ENCODE measurements around the gene UCKL1. TPM values are rescaled to one million over a fixed set of nuclear protein-coding genes. Genes with fewer than 3 reads are reported as not detected.
"Not testable (repeated sequence)": the region's sequence is repeated elsewhere in the genome, so short reads cannot be mapped to it uniquely, and the experiment has no call there.

Gene UCKL1
- total RNA-seq, 1 donor from 2014 or later = 20.2 TPM

DNA sequence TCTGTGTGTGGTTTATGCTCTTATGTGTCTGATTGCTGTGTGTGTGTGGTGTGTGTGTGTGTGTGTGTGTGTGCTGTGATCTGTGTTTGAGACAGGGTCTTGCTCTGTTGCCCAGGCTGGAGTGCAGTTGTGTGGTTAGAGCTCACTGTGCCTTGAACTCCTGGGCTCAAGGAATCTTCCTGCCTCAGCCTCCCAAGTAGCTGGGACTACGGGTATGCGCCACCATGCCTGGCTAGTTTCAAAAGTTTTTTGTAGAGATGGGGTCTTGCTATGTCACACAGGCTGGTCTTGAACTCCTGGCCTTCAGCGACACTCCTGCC, 16.9 kb upstream of the UCKL1 start:
- DNase-seq (ENCODE audit: low spot score) = no peak

DNA sequence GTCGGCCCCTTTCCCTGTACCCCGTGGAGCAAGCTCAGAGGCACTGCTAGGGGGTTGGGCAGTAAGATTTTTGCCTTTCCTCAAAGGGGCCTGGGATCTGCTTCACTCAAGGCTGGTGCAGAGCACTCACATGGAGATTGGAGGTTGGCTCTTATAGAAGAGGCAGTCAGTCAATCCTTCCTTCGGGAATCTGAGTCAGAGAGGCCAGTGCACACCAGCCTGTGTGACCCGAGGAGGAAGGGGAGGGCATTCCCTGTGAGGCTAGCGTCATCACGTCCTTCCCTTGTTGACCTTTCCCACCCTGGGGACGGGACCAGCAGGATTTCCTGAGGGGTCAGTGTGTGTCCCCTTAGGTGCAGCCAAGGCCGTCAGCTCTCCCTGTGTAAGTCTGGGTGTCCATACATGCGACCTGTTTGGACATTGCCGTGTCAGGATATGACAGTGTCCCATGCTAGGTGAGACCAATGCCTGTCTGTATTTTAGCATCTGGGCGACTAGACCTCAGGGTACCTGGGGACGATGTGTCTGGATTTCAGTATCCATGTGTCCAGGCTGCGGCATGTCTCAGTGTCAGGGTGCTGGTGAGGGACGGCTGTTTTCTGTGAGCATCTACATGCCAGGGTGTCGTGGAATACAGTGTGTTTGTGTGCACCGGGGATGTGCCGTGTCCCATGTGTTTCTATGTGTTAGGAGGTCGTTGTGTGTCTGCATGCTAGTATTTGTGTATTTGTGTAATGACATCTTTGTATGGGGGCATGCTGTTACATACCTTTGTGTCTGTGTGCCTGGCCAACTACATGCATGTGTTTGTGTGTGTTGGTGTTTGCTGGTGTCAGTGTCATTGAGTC, 16.3 kb upstream of the UCKL1 start:
- no peak for DNase-seq (ENCODE audit: low spot score)
- ATAC-seq = no peak

More for the DNA sequence above, 16.9 kb upstream of the UCKL1 start:
- no peak for ATAC-seq

GRCh38 chr20:63971960-63972311, 15.7 kb upstream of the UCKL1 start:
- DNase-seq (ENCODE audit: low spot score); ATAC-seq: not testable (repeated sequence)

- ATAC-seq (no peak), DNase-seq (ENCODE audit: low spot score) (no peak)
Observed at GRCh38 chr20:63970714-63971431, 14.7 kb upstream of the UCKL1 start.

DNA sequence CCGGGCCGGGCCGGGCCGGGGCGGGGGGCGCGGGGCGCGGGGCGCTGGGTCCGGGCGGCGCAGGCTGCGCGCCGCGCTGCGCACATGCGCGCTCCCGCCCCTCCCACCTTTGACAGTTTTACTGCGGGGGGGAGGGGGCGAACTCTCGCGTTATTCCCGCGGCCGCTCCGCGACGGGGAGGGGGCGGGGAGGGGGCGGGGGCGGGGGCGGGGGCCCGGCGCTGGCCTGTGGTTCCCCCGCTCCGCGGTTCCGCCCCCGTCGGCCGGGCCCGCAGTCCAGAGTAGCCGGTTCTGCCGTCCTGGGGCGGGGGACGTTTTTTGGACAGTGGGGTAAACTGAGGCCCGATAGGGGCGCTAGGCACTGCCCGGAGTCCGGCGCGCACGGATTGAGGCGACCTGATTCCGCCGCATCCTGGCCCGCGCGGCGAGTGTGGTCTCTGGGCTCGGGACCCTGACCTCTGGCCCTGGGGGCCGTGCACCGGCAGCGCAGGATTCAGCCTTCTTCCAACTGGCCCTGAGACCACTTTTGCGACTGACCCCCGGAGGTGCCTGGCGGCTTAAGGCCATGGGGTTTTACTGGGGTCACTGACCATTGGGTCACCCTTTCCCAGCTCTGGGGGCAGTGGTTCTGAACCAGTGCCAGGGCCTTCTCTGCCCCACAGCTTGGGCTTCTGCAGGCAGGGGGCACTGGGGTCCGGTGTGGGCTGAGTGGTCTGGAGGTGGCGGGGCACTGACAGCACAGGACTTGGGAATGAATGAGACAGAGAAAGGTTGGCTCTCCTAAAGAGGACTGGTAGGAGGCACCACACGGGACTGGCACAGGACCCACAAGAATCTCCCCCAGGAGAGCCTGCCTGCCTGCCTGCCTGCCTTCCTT, 13.9 kb upstream of the UCKL1 start, which contains the start of gene ZNF512B:
Gene ZNF512B, minus strand, starts transcription at position 93 of the 876 bp plus-strand sequence. CDS start 1,980 bp downstream, outside the sequence.
- peak; percentile 75 for DNase-seq (ENCODE audit: low spot score)
- peak; percentile 55 for ATAC-seq

DNA sequence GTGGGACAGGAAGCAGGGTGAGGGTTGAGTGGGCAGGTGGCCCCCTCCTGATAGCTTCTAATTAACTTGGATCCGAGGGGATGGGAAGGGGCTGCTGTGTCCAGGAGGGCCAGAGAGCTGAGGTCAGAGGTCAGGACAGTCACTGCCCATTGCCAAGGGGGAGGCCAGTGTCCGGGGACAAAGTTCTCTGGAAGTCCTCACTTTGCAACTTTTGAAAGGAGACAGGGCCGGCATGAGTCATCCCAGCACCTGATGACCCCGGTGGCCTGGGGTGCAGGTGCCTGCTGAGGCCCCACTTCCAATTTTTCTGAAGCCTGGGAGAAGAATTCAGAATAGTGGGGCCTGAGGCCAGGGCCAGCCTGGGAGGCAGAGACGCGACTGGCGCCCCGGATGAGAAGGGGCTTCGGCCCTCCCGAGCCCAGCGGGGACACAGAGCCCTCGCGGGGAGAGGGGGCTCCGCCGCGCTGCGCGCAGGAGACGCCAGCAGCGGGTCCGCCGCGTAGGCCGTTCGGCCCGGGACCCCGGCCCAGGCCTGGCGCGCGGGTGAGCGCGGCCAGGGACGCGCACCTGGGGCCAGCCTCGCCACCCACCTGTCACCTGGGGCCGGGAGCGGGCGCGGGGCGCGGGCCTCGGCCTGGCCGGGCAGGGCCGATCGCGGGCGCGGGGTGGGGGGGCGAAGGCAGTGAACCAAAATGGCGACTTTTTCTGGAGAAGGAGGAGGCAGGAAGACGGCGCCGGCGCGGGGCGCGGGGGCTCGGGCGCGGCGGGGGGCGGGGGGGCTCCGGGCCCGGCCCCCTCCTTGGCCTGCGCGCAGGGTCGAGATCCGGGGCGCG, 12.9 kb upstream of the UCKL1 start:
- ATAC-seq (peak; percentile 68), DNase-seq (ENCODE audit: low spot score) (peak; percentile 86)

DNA sequence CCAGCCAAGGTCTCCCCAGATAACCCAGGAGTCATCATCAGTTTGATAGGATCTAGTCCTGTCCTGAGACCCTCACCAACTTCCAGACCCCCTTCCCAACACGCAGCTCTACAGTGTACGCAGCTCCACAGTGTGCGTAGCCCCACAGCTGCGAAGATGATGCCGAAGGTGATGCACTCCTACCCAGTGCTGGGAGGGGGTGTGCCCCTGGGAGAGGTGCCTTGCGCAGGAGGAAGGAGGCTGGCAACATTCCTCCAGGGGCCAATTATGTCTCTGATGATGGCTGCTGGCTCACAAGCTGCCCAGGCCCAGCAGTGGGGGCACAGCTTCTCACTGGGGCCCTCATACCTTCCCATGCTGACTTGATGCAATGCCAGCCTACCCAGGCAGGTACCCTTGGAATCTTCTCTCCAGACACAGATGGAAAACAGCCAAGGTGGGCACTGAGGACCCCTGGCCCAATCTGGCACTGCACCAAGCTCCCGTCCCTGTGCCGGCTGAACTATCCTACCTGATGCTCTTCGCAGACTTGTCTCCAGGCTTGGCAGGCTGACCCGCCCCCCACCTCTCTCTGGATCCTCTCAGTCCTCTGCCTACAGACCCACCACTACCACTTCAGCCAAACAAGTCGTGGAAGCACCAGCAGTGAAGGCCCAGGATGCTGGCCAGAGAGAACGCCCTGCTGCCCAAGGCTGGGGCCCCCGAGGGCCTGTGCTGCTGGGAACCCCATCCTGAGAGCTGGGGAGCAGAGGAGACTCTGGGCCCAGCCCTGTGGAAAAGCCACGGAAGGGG, 12.1 kb upstream of the UCKL1 start:
- ATAC-seq = no peak
- peak; percentile 58 for DNase-seq (ENCODE audit: low spot score)

DNA sequence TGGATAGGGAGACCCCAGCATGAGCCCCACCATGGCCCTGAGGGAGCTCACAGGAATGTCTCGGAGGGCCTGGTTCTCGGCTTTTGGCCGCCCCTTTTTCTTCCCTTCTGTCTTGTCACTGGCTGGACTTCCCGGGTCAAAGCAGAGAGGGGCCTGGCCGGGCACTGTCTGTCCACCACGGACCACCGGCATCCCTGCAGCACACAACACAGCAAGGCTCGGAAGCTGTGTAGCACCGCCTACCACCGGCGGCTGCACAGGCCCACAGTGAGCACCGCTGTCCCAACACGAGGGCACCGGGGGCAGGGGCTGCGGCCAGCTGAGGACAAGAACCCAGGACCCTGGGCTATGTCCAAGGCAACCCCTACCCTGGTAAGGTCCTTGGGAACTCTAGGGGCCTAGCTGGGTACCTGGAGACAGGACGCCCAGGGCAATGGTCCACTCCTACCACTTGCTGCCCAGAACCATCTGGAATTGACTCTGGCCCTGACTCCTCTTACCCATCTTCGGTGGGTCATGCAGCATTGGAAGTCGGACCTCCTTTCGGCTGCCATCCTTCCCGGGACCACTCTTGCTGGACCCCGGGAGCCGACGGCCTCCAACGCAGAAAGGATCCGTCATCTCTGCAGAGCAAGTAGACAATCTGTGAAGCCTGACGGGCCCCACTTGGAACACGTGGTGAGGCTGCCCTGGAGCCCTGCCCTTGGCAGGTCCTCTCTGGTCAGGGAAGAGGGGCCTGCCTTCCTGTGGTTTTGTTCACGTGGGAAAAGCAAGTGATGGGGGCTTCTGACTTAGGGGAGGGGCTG, 11.3 kb upstream of the UCKL1 start:
- ATAC-seq = no peak
- DNase-seq (ENCODE audit: low spot score) = no peak

DNA sequence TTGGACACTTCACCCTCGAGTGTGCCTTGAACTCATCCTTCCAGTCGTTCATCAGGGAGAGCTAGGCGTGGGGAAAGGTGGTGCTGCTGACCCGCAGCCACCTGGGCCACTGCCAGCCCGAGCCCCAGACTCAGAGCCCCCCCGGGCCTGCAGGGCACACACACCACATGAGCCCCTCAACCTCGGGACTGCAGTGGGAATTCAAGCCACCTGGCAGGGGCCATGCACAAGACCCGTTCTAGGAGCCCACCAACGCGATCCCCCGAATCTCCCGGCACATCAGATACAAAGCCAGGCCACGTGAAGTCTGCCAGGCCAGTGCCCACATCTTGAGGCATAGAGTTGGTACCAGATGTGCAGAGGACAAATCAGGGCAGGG, 10.7 kb upstream of the UCKL1 start:
- ATAC-seq (no peak), DNase-seq (ENCODE audit: low spot score) (no peak)

- ATAC-seq (no peak), DNase-seq (ENCODE audit: low spot score) (no peak)
Observed at GRCh38 chr20:63966172-63966943, 10.1 kb upstream of the UCKL1 start.

DNA sequence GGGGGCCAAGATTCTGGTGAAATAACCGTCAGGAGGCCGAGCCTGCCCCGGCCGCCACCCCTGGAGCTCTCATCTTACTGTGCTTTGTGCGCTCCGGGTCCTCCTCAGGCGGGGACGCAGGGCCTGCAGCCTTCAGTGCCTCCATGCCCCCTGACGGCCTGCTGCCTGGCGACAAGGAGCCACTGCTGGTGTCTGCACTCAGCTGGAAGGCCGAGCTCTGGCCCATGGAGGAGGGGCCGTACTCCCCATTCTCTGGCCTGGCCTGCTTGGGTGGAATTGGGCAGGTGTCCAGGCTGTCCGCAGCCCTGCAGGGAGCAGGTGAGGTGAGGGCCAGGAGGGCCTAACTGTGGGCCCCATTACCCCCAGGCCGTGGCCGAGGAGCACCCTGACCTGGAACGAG, 8.2 kb upstream of the UCKL1 start:
- ATAC-seq (no peak), DNase-seq (ENCODE audit: low spot score) (no peak)

DNA sequence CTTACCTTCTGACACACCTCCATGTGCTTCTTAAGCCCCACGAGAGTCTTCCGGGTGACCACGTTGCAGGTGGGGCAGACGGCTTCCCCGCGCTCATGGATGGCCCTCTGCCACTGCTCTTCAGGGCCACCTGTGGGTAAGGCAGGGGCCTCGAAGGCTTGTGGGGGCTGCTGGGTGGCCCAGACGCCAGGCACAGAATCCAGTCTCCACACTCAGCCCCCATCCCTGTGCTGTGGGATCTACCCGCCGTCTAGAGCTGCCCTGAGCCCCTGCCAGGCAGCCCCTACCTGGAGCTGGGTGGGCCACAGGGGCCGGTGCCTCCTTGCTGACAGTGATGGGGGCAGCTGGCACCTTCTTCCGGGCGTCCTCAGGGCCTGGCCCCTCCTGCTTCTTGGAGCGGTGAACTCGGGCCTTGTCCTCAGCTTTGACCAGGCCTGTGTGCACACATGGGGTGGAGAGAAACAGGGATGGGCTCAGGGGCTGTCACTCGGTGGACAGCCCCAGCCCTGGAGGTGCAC, 7.6 kb upstream of the UCKL1 start:
- ATAC-seq = no peak
- no peak for DNase-seq (ENCODE audit: low spot score)

DNA sequence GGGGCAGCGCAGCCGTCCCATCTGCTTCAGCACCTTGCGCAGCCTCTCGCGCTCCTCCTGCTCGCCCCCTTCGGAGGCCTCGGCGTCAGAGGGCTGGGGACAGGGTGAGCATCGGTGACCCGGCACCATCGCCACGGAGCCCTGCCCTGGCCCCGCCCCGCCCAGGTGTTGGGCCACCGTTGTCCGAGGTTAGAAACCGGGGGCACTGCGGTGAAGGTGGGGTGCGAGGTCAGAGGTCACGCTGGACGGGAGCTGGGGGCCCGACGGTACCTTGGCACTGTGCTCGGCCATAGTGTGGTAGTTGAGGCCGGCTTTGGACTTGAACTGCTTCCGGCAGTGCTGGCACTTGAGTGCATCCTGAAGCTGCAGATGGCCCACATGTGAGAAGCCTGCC, 7.1 kb upstream of the UCKL1 start:
- ATAC-seq = no peak

DNA sequence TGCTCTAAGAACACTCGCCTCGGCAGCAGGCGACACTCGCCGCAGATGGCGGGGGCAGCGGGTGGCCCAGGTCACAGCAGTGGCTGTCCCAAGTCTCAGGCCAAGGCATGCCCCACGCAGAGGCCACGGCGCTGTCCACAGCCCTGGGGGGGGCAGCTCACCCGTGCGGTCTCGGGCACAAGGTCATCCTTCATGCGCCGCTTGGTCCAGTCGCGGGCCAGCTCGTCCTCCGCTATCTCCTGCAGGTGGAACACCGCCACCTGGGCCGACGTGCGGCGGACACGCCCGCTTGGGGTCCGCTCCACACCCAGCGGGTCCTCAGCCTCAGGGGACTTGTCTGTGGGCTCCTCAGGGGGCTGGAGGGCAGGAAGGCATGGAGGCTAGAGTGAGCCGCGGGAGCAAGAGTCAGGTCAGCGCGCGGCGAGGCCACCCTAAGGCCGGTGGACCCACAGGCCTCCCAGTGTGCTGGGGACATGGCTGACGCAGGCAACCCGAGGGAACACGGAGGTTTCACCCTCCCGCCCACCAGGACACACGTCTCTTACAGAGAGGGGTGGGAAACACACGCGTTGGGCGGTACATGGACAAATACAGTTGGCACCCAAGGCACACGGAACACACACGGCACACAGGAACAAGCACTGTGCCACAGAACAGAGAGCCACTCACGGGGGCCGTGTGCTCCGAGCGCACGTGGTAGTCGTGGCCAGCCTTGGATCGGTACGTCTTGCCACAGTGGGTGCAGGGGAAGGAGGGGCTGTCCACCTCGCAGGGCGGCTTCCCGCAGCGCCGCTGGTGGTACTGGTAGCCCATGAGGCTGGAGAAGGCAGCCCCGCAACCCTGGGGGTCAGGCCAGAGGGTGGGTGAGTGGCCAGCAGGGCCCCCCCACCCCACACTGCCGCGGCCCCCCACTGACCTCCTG, 6.5 kb upstream of the UCKL1 start:
- ATAC-seq (no peak), DNase-seq (ENCODE audit: low spot score) (no peak)

More for the DNA sequence above, 7.1 kb upstream of the UCKL1 start:
- DNase-seq (ENCODE audit: low spot score) = no peak

- no peak for DNase-seq (ENCODE audit: low spot score)
- ATAC-seq = no peak
Observed at GRCh38 chr20:63961664-63962425, 5.6 kb upstream of the UCKL1 start.
